DND-41 (cell line): ENCODE measurements around the gene SDCCAG8.

Source experiments
- EZH2 ChIP-seq: IDR thresholded peaks from 3 replicates; pipeline ENCODE4 v1.6.1; 2012; ENCODE audit warnings: borderline replicate concordance, low read depth, mild to moderate bottlenecking, moderate library complexity, low read length, inconsistent platforms; ENCODE audit not compliant: severe bottlenecking
- TF ChIP-seq, protein P1 (sequence below): IDR thresholded peaks from 2 replicates; pipeline ENCODE4 v1.5.1; 2012; ENCODE audit warnings: borderline replicate concordance, low read length, moderate library complexity, mild to moderate bottlenecking; ENCODE audit not compliant: poor library complexity, severe bottlenecking; ENCODE audit errors: extremely low read depth

DNA sequence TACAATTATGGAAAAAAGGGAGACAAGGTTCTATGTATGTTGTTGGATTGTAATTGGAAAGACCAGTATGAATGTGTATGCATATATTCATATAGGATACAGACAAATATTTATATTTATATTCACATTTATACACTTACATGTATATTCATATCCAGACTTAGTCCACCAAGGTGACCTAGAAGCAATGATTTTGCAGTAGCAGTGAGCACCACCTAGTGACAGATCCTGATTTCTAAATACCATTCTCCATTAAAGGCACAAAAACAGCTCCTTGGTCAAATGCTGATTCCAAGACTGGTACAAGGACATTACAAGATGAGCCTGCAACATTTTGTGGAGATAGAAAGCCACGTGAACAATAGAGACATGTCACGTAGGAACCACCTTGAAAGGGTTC is 153.4 kb downstream of the SDCCAG8 start:
- TF ChIP-seq, protein P1, sequence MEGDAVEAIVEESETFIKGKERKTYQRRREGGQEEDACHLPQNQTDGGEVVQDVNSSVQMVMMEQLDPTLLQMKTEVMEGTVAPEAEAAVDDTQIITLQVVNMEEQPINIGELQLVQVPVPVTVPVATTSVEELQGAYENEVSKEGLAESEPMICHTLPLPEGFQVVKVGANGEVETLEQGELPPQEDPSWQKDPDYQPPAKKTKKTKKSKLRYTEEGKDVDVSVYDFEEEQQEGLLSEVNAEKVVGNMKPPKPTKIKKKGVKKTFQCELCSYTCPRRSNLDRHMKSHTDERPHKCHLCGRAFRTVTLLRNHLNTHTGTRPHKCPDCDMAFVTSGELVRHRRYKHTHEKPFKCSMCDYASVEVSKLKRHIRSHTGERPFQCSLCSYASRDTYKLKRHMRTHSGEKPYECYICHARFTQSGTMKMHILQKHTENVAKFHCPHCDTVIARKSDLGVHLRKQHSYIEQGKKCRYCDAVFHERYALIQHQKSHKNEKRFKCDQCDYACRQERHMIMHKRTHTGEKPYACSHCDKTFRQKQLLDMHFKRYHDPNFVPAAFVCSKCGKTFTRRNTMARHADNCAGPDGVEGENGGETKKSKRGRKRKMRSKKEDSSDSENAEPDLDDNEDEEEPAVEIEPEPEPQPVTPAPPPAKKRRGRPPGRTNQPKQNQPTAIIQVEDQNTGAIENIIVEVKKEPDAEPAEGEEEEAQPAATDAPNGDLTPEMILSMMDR = peak; percentile 37
- no peak for TF ChIP-seq EZH2
